Activated effector memory CD4-positive, alpha-beta T cell treated with anti-CD3 and anti-CD28 coated beads, Interleukin-2, amount 50 U/mL, for 16 hours (primary cell): ENCODE results near the gene STK4.

Experiments
- DNase-seq: peaks from one replicate; pipeline ENCODE4 v3.0.0-alpha.2; 2020

The STK4 gene

GRCh38 chr20:45115829-45116228, 149.5 kb downstream of the STK4 start:
- DNase-seq, result no peak

GRCh38 chr20:45117581-45117980, 151.3 kb downstream of the STK4 start:
- no peak for DNase-seq

GRCh38 chr20:45118028-45118427, 151.7 kb downstream of the STK4 start:
- DNase-seq, result no peak

- DNase-seq, result no peak
Measured at GRCh38 chr20:45119556-45120266, 153.4 kb downstream of the STK4 start.

- DNase-seq, result no peak
Measured at GRCh38 chr20:45121388-45121787, 155.1 kb downstream of the STK4 start.

GRCh38 chr20:45124365-45124764, 158.1 kb downstream of the STK4 start, which contains the start of gene WFDC12:
Gene WFDC12, minus strand, starts transcription at chr20:45124465. Its CDS starts 18 bp downstream, at chr20:45124447.
- DNase-seq, result no peak

GRCh38 chr20:45128099-45128498, 161.8 kb downstream of the STK4 start:
- DNase-seq, result no peak
